Suppressor macrophage (primary cell): ENCODE results near the gene P4HB.
A peak's percentile ranks its signal among the peaks of the same experiment; 100 is the strongest.

Source experiments
- DNase-seq, 4 experiments: peaks; one replicate each; pipeline ENCODE4 v3.0.0-alpha.2; 2020 to 2022

Gene P4HB

GRCh38 chr17:81898029-81898866 is 37.9 kb upstream of the P4HB start:
- no peak for DNase-seq

- no peak for DNase-seq
Measured at GRCh38 chr17:81895400-81895799, 35.1 kb upstream of the P4HB start.

- peak in 1 of 4 experiments; percentile 30 for DNase-seq
Measured at GRCh38 chr17:81891303-81891552, 30.9 kb upstream of the P4HB start.

GRCh38 chr17:81890447-81891302 is 30.3 kb upstream of the P4HB start:
- peak; percentile 64 to 80 (median 65) for DNase-seq

GRCh38 chr17:81889602-81890001 is 29.3 kb upstream of the P4HB start:
- DNase-seq, result no peak

- no peak for DNase-seq
Measured at GRCh38 chr17:81888988-81889595, 28.8 kb upstream of the P4HB start.

- no peak for DNase-seq
Measured at GRCh38 chr17:81888105-81888987, 28.0 kb upstream of the P4HB start.

GRCh38 chr17:81885869-81886548 is 25.7 kb upstream of the P4HB start:
- peak; percentile 57 to 81 (median 72) for DNase-seq

GRCh38 chr17:81885454-81885853 is 25.1 kb upstream of the P4HB start:
- no peak for DNase-seq

- no peak for DNase-seq
Measured at GRCh38 chr17:81884968-81885367, 24.6 kb upstream of the P4HB start.

- DNase-seq, result no peak
Measured at GRCh38 chr17:81884520-81884919, 24.2 kb upstream of the P4HB start.

GRCh38 chr17:81879121-81879520 is 18.8 kb upstream of the P4HB start:
- no peak for DNase-seq

GRCh38 chr17:81878294-81878693 is 18.0 kb upstream of the P4HB start:
- no peak for DNase-seq

GRCh38 chr17:81877569-81877968 is 17.2 kb upstream of the P4HB start:
- no peak for DNase-seq

GRCh38 chr17:81871387-81872230 is 11.3 kb upstream of the P4HB start:
- DNase-seq, result peak; percentile 97 to 99 (median 98)

- no peak for DNase-seq
Measured at GRCh38 chr17:81870981-81871386, 10.6 kb upstream of the P4HB start, which contains the start of gene ARHGDIA. Gene ARHGDIA (minus strand): TSS chr17:81871337. CDS start chr17:81869930, 1,407 bp downstream.

GRCh38 chr17:81870131-81870980 is 10.0 kb upstream of the P4HB start:
- peak; percentile 70 to 85 (median 74) for DNase-seq

- peak in 3 of 4 experiments; percentile 33 to 61 (median 48) for DNase-seq
Measured at GRCh38 chr17:81869221-81870130, 9.1 kb upstream of the P4HB start.
